GM19452 (cell line): Measurements from ENCODE around the gene PTGR2.
"Not testable (repeated sequence)": the region's sequence is repeated elsewhere in the genome, so short reads cannot be mapped to it uniquely, and the experiment has no call there.

Source experiments
- ATAC-seq: cut with Tn5 transposase; IDR thresholded peaks from one replicate; pipeline ENCODE4 v1.9.1; 2021; ENCODE audit not compliant: unreplicated experiment

PTGR2 gene

DNA sequence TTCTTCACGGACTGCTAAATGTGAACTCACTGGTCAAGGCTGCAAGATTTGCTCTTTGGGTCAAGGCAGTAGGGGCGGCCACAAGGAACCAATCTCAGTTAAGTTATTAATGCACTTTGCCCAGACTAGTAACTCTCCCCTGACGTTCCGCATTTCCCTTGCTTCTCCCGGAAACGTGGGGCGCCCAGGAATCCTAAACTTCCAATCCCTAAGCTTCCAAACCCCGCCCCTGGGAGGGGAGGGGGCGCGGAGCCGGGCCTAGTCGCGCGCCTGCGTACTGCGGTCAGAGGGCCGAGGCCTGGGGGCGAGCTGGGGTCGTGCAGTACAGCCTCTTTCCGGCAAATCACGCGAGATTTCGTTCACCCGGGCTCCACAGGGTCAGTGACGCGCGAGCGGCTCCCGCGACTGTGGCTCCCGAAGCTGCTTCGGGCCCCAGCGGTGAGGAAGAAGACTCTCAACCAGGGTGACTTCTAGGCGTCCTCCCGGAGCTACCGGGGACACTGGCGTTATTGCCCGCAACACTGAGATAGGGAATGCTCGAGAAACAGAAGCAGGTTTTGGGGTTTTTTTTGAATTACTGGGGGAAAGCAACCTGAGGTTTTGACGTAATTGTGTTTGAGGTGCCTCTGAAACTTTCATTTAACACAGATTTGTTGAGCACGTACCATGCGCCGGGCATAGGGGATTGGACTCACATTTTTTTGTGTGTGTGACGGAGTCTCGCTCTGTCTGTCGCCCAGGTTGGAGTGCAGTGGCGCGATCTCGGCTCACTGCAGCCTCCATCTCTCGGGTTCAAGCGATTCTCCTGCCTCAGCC lies at the start of gene PTGR2:
PTGR2 (plus strand) TSS at position 265 of the 816 bp plus-strand sequence. CDS start 7,032 bp downstream, outside the sequence.
- peak; percentile 92 for ATAC-seq

DNA sequence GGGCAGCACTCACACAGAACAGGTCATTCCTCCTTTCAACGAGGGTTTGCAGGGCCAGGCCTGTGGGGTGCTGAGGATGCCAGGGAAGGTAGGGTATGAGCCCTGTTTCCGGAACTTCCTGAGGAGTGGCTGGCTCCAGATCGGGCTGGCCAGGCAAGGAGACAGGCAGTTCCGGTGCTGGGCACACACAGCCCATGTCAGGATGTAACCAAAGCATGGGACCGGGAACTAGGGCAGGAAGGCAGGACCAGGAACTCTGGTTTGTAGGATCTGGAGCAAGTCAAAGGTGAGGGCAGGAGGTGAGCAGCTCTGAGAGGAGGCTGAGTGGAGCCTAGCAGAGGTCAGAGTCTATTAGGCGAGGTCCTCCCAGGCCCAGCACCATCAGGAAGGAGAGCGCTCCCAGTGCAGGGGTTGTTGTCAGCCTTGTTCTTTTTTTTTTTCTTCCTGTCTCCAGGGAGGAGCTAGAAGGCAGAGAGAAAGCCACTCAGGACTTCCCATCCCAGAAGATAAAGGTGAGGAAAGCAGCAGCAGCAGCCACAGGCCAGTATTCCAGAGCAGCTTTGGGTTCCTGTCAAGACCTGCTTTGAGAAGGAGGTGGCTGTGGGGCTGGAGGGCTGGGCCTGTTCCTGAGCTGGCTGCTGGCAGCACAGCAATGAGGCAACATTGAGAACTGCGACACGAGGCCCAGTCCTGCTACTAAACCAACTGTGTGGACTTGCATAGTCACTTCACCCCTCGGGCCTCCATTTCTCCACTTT lies 49.0 kb upstream of the PTGR2 start:
- ATAC-seq, result no peak

DNA sequence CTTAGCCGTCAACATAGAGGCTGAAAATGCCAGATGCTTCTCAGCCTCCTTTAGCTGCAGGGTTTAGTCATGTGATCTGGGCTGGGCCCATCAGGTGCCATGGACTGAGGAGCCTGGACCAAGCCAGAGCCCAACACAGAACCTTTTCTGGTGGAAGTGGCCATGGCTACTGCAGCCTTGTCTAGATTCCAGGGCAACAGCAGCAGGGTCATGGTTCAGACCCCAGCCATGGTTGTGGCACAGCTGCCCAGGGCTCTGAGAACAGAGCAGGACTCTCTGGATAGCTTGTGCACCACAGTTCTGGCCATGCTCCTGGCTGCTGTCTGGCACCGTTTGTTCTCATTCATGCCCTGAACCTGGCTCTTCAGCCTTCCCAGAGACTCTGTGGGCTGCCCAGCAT lies 47.0 kb upstream of the PTGR2 start:
- no peak for ATAC-seq

DNA sequence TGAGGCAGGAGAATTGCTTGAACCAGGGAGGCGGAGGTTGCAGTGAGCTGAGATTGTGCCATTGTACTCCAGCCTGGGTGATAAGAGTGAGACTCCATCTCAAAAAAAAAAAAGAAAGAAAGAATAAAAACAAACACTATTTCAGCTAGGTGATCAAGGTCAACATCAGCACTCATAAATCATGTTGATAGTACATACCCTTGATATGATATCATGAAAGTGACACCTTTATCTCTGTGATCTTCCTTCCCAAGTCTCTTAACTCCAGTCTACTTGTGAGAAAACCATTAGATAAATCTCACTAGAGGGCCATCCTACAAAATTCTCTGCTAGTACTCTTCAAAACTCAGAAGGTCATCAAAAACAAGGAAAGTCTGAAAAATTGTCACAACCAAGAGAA lies 44.2 kb upstream of the PTGR2 start:
- no peak for ATAC-seq

DNA sequence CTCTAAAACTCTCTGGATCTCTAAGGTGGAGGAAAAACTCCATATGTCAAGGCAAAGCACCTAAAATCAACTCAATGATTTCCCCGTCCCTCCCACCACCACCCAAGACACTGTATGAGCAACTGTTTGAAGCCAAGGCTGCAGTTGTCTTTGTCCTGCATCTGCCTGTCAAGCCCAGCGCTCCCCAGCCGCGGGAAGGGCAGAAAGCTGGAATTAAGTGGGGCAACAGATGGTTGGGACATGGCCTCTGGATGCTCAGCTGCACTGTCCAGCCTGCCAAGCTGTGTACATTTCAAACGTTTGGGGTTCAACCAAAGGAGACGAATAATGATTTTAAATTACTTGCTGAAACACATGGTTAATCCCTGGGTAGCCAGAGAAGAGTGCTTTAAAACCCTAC lies 42.2 kb upstream of the PTGR2 start:
- no peak for ATAC-seq

DNA sequence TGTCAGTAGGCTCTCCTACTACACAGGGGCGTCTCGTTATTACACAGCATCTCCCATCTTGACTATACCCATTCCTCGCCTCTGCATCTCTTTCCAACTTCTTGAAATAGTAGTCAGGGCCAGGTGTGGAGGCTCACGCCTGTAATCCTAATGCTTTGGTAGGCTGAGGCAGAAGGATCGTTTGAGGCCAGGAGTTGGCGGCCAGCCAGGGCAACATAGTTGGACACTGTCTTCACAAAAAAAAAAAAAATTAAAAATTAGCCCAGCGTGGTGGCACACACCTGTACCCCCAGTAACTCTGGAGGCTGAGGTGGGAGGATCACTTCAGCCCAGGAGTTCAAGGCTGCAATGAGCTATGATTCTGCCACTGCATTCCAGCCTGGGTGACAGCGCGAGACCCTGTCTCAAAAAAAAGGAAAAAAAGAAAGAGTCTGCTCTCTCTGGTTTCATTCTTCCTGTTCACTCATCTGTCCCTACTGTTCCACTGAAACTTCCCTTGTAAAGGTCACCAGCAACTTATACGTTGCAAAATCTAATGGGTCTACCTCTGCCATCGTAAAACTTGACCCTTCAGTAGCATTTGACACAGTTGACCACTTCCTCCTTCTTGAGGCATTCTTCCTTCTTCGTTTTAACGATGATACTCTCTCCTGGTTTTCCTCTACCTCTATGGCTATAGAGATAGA lies 41.0 kb upstream of the PTGR2 start:
- ATAC-seq, result no peak

DNA sequence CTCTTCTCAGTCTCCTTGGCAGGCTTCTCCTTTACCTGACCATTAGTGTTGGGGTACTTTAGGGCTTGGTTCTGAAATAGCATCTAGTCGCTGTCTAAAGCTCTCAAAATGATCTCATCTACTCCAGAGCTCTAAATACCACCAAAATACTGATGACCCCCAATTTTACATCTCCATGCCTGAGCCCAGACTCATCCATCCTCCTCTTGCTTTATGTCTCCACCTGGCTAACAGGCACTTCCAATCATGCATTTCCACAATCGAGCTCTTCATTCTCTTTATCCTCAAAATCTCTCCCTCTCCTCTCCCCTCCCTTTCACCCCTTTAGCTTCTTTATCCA lies 40.5 kb upstream of the PTGR2 start:
- no peak for ATAC-seq

DNA sequence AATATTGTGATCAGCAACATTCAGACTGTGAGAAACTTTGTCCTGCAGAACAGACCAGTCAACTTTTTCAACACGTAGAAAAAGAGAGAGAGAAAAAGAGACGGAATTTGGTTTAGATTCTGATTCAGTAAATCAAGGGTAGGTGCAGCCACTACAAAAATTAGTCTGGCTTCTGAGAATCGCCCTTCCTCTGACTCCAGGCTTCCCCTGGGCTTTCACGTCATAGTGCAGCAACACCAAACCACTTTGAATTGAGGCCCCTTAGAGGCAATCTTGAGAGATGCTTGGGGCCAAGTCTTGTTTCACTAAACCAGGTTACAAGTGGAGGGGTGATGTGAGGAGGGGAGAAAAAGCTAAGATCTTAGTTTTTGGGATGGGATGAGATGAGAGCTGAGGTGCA lies 37.5 kb upstream of the PTGR2 start:
- no peak for ATAC-seq

DNA sequence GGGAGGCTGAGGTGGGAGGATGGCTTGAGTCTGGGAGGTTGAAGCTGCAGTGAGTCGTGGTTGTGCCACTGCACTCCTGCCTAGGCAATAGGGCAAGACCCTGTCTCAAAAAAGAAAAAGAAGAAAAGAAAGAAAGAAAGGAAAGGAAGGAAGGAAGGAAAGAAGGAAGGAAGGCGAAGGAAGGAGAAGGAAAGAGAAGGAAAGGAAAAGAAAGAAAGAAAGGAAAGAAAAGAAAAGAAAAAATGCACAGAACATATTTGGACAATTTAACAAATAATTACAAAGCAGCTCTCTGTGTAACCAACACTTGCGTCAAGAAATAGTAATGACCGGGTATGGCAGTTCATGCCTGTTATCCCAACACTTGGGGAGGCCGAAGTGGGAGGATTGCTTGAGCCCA lies 35.8 kb upstream of the PTGR2 start:
- no peak for ATAC-seq

DNA sequence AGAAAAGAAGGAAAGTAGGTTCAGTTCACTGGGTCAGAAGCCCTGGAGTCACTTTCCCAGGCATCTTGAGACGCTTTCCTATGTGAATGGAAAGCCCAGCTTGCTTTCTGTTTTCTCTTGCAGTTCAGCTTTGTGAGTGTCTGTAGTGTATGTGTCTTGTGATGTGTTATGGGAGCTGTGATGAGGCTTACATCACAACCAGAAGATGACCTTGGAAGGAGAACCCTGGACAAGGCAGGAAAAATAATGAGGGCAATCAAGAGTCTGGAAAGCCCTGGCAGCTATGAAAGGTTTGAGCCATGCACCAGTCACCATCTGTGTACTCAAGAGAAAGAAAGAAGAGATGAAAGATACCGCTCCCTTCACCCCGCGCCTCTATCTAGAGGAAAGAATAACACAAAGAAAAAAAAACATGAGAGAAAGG lies 35.2 kb upstream of the PTGR2 start:
- ATAC-seq, result no peak

DNA sequence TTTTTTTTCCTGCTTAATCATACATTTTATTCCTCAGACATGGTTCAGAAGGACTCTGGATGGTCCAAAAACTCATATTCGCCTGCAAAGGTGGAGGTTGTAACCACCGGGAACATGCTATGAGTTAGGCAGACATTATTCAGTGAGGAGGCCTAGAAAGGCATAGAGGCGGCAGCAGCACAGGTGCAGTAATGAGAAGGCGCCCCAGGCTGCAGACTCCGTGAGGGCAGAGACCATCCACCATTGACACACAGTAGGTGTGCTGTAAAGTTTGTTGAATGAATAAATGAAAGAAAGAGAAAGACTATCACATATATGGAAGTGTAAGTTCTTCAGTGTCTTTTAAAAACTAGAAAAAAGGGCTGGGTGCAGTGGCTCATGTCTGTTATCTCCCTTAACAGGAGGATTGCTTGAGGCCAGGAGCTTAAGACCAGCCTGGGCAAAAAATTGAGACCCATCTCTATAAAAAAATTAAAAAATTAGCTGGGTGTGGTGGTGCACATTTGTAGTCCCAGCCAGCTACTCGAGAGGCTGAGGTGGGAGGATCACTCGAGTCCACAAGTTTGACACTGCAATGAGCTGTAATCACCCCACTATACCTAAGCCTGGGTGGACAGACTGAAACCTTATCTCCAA lies 34.5 kb upstream of the PTGR2 start:
- no peak for ATAC-seq

DNA sequence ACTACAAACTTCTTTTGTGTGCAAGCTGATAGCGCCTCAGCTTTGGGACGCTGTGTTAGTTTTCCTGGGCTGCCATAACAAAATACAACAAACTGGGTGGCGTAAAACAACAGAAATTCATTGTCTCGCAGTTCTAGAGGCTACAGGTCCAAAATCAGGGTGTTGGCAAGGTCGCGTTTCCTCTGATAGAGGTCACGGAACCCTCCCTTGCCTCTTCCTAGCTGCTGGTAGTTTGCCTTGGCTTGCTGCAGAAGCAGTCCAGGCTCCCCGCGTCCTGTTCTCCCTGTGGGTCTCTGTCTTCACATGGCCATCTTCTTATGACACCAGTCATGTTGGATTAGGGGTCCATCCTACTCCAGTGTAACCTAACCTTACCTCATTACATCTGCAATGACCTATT lies 32.8 kb upstream of the PTGR2 start:
- ATAC-seq, result no peak

DNA sequence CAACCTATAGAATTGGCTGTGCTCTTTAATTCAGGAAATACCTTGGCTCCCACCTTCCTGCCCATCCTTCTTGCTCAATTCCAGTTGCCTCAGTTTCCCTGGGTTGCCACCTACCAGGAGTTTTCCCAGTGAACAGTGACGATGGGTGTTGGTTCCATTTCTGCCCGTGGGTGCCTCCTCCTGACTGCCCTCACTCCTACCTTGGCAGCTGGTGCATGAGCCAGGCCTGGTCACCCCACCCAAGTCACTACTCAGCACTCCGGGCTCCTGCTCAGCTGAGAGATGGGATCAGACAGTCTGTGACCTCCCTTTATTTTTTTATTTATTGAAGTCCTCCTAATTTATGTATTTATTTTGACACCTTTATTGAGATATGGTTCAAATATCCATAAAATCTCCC lies 31.0 kb upstream of the PTGR2 start:
- no peak for ATAC-seq

DNA sequence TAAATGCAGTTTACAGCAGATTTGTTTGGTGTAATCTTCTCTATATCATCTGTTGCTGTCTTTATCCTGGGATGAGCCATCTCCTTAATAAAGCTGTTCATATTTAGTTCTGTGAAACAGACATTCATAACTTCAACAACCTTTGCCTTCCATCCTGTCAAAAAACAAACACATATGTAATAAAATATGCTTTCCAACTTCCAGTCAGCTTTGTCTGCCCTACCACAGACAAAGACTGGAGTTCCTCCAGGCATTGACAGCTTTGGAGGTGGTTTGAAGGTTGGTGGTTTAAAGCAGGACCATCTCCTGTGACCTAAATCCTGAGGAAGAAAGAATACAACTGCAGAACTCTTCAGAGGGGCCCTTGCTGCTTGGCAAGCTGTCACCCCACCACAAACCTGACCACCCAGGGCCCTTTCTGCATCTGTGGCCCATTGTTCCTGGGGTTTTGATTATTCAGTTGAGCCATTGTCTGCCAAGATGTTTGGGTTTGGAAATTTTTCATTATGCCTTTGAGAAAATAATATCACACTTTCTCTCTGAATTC lies 28.2 kb upstream of the PTGR2 start:
- ATAC-seq, result no peak

DNA sequence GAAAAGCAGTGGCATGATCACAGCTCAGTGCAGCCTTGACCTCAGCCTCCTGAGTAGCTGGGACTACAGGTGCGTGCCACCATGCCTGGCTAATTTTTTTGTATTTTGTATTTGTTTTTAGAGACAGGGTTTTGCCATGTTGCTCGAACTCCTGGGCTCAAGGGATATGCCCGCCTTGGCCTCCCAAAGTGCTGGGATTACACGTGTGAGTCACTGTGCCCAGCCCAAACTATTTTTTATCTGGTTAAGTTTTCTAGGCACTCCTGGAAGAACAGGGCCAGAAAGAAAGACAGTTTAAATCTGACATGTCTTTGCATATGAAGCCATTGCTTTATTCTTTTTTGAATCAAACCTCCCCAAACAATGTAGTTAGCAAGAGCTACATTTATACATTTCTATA lies 27.5 kb upstream of the PTGR2 start:
- ATAC-seq, result no peak

DNA sequence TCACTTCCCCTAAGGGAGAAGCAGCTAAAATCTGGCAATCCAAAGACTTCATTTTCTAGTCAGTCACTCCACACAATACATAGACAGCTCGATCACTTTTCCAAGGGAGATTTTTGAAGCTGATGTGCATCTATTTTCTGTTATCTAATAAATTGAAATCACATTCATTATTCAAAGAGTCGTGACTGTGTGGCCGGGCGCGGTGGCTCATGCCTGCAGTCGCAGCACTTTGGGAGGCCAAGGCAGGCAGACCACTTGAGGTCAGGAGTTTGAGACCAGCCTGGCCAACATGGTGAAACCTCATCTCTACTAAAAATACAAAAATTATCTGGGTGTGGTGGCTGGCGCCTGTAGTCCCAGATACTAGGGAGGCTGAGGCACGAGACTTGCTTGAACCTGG lies 27.1 kb upstream of the PTGR2 start:
- no peak for ATAC-seq

DNA sequence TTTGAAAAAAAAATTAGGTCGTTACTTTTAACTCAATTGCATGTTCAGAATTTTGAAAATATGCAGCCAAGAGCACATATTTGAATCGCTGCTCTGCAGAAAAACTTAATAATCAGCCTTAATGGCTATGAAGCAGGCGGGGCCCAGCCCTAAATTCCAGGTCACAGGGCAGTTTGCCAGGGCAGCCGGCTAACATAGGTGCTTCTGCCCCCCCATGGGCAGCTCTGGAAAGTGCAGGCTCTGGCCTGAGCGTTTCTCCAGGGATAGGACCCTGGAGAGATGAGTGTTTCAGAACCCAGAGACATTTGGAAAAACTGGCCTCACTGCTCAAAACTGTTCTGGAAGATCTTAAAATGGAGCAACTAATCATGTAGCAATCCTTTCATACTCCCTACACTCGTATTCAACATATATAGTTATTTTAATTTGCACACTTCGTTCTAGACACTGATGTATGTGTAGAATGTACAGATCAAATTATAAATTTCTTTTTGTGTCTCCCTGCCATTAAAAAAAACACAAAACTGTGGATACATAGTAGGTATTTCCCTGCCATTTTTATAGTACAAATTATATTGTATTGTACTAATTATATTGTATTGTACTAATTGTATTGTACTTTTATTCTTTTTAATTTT lies 26.0 kb upstream of the PTGR2 start:
- ATAC-seq, result no peak

DNA sequence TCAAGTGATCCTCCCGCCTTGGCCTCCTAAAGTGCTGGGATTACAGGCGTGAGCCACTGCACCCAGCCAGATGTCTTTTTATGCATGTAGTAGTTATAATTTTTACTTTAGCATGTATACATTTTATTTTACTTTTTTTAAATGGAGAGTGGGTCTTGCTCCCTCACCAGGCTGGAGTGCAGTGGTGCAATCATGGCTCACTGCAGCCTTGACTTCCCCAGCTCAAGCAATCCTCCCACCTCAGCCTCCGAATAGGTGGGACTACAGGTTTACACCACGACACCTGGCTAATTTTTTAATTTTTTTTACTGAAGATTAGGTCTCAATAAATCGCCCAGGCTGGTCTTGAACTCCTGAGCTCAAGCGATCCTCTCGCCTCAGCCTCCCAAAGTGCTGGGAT lies 24.4 kb upstream of the PTGR2 start:
- ATAC-seq, result not testable (repeated sequence)

DNA sequence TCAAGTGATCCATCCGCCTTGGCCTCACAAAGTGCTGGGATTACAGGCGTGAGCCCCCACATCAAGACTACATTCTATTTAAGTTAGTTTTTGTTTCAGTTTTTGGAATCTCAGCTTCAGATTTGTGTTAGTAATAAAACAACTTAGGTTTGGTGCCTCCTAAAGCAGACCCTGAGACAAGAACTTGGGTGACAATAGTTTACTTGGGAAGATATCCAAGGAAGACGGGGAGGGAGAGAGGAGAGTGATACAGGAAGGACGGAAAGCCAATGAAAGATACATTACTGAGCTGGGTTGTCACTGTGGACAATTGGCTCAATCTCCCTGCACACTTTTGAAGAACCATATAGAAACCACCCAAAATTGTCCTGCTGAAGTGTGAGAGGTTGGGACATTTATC lies 22.6 kb upstream of the PTGR2 start:
- ATAC-seq, result no peak

DNA sequence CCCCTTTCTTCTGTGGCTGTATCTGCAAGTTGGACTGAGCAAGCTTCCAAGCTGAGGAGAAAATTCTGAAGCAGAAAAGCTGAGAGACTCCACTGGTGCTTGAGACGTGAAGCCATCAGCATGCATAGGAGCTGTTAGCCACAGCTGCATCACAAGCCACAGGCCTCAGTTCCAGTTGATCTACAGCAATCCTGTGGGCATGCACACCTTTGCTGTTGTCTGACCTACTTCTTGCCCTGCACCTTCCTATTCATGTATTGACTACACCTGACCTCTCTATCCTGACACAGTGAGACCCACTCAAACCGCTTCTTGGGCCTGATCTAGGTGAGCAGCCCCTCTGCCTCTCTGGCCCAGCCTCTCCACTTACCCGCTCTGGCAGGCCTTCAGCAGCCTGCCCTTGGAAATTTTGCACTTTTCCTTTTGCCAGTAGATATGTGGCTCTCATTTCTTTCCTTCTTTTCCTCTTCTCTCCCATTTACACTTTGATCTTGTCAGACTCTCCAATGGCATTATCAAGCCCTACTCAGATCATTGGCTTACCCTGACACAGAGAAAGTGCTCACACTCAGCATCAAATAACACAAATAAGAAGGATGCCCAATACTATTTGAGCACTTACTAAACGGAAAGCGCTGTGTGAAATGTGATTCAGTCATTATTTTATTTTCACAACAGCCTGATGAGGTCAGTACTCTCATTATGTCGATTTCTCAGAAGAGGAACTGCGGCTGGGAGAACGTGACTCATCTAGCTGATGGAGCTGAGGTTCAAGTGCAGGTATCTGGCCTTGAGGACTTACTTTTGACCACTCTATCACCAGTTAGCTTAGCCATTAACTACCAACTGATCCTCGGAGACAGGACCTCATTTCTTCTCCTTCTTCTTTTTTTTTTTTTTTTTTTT lies 21.9 kb upstream of the PTGR2 start:
- ATAC-seq, result peak; percentile 72
